ENCODE data around the gene LDLRAD3.
"Not testable (repeated sequence)": the region's sequence is repeated elsewhere in the genome, so short reads cannot be mapped to it uniquely, and the experiment has no call there.

Gene LDLRAD3

GRCh38 chr11:35943713-35944502 lies at the start of gene LDLRAD3:
TSS of gene LDLRAD3 (plus strand) at chr11:35944062. CDS start at chr11:35944099, 37 bp downstream.
- peak in 1 of 2 donors; percentile 3 for DNase-seq (ENCODE audit: low read depth in 2 of 2, low spot score in 1 of 2)

GRCh38 chr11:35897019-35897418 lies 46.8 kb upstream of the LDLRAD3 start:
- DNase-seq (ENCODE audit: low read depth in 2 of 2, low spot score in 1 of 2): no peak

- no peak for DNase-seq (ENCODE audit: low read depth in 2 of 2, low spot score in 1 of 2)
Observed at GRCh38 chr11:35902961-35903360, 40.9 kb upstream of the LDLRAD3 start.

GRCh38 chr11:35905646-35906276 lies 38.1 kb upstream of the LDLRAD3 start:
- DNase-seq (ENCODE audit: low read depth in 2 of 2, low spot score in 1 of 2): no peak

GRCh38 chr11:35906277-35906661 lies 37.6 kb upstream of the LDLRAD3 start:
- DNase-seq (ENCODE audit: low read depth in 2 of 2, low spot score in 1 of 2): no peak

- no peak for DNase-seq (ENCODE audit: low read depth in 2 of 2, low spot score in 1 of 2)
Observed at GRCh38 chr11:35906681-35907080, 37.2 kb upstream of the LDLRAD3 start.

GRCh38 chr11:35907648-35908431 lies 36.0 kb upstream of the LDLRAD3 start:
- no peak for DNase-seq (ENCODE audit: low read depth in 2 of 2, low spot score in 1 of 2)

- DNase-seq (ENCODE audit: low read depth in 2 of 2, low spot score in 1 of 2): not testable (repeated sequence)
Observed at GRCh38 chr11:35908432-35908771, 35.5 kb upstream of the LDLRAD3 start.

GRCh38 chr11:35909511-35910265 lies 34.2 kb upstream of the LDLRAD3 start:
- DNase-seq (ENCODE audit: low read depth in 2 of 2, low spot score in 1 of 2): no peak

- no peak for DNase-seq (ENCODE audit: low read depth in 2 of 2, low spot score in 1 of 2)
Observed at GRCh38 chr11:35911013-35911412, 32.8 kb upstream of the LDLRAD3 start.

GRCh38 chr11:35911616-35912165 lies 32.2 kb upstream of the LDLRAD3 start:
- DNase-seq (ENCODE audit: low read depth in 2 of 2, low spot score in 1 of 2): no peak

GRCh38 chr11:35912436-35912835 lies 31.4 kb upstream of the LDLRAD3 start:
- not testable (repeated sequence) for DNase-seq (ENCODE audit: low read depth in 2 of 2, low spot score in 1 of 2)

GRCh38 chr11:35912883-35913624 lies 30.8 kb upstream of the LDLRAD3 start:
- no peak for DNase-seq (ENCODE audit: low read depth in 2 of 2, low spot score in 1 of 2)

- no peak for DNase-seq (ENCODE audit: low read depth in 2 of 2, low spot score in 1 of 2)
Observed at GRCh38 chr11:35914816-35915215, 29.0 kb upstream of the LDLRAD3 start.

GRCh38 chr11:35916270-35916669 lies 27.6 kb upstream of the LDLRAD3 start:
- no peak for DNase-seq (ENCODE audit: low read depth in 2 of 2, low spot score in 1 of 2)

GRCh38 chr11:35917676-35918075 lies 26.2 kb upstream of the LDLRAD3 start:
- DNase-seq (ENCODE audit: low read depth in 2 of 2, low spot score in 1 of 2): no peak

- no peak for DNase-seq (ENCODE audit: low read depth in 2 of 2, low spot score in 1 of 2)
Observed at GRCh38 chr11:35918716-35919115, 25.1 kb upstream of the LDLRAD3 start.

- DNase-seq (ENCODE audit: low read depth in 2 of 2, low spot score in 1 of 2): no peak
Observed at GRCh38 chr11:35919244-35919643, 24.6 kb upstream of the LDLRAD3 start.

GRCh38 chr11:35923452-35923851 lies 20.4 kb upstream of the LDLRAD3 start:
- DNase-seq (ENCODE audit: low read depth in 2 of 2, low spot score in 1 of 2): no peak

- no peak for DNase-seq (ENCODE audit: low read depth in 2 of 2, low spot score in 1 of 2)
Observed at GRCh38 chr11:35924811-35925210, 19.1 kb upstream of the LDLRAD3 start.
